H1 (cell line): Measurements from ENCODE around the gene POPDC2. TPM values are rescaled to one million over a fixed set of nuclear protein-coding genes. Genes with fewer than 3 reads are reported as not detected.

Source experiments
- CTCF ChIA-PET: fragments of 300-600 bp; sonication (Branson Sonifier 250); formaldehyde crosslinking; loops from one replicate; lab custom pipeline; 2021; ENCODE audit not compliant: partially characterized antibody; lab: Charles Lee
- POLR2A ChIA-PET: fragments of 300-600 bp; sonication (Branson Sonifier 250); formaldehyde crosslinking; loops from one replicate; lab custom pipeline; 2021; ENCODE audit warnings: inconsistent platforms; ENCODE audit not compliant: partially characterized antibody; lab: Charles Lee
- DNase-seq, 2 experiments: peaks; one replicate each; pipeline versions ENCODE4 v3.0.0 to v3.0.0-alpha.2; 2010 to 2022; ENCODE audit warnings: low spot score in 2 of 2, low read depth in 1 of 2, mixed read lengths in 1 of 2
- FAIRE-seq: peaks from 2 replicates; lab custom pipeline; 2011; peaks lifted over from hg19 to GRCh38; lab: Jason Lieb, UNC
- H2AFZ ChIP-seq: 2 replicates; pipeline ENCODE4 v1.8.1; 2012; ENCODE audit warnings: low read length, inconsistent platforms
- H2AK5ac ChIP-seq: 2 replicates; pipeline ENCODE4 v1.6.1; 2013; ENCODE audit warnings: low read depth, low read length
- H2BK120ac ChIP-seq: replicated peaks from 2 replicates; pipeline ENCODE3; 2013; ENCODE audit warnings: low read depth, low read length, inconsistent platforms
- H2BK12ac ChIP-seq: 2 replicates; pipeline ENCODE4 v1.6.1; 2013; ENCODE audit warnings: low read depth, low read length
- H2BK15ac ChIP-seq: 2 replicates; pipeline ENCODE4 v1.6.1; 2013; ENCODE audit warnings: low read length
- H2BK20ac ChIP-seq: 2 replicates; pipeline ENCODE4 v1.6.1; 2013; ENCODE audit warnings: low read length
- H2BK5ac ChIP-seq: 2 replicates; pipeline ENCODE4 v1.6.1; 2013; ENCODE audit warnings: low read depth, low read length
- H3K14ac ChIP-seq: 2 replicates; pipeline ENCODE4 v1.6.1; 2013; ENCODE audit warnings: inconsistent platforms; ENCODE audit not compliant: insufficient read length
- H3K18ac ChIP-seq: 2 replicates; pipeline ENCODE4 v1.6.1; 2013; ENCODE audit warnings: low read length; ENCODE audit errors: extremely low read depth
- H3K23ac ChIP-seq: 2 replicates; pipeline ENCODE4 v1.6.1; 2013; ENCODE audit warnings: inconsistent platforms; ENCODE audit not compliant: insufficient read length
- H3K23me2 ChIP-seq: 2 replicates; pipeline ENCODE4 v1.6.1; 2013; ENCODE audit warnings: low read depth, low read length
- H3K27ac ChIP-seq: 2 replicates; pipeline ENCODE4 v1.6.1; 2011; ENCODE audit warnings: low read depth, low read length, inconsistent platforms
- H3K27me3 ChIP-seq, 4 experiments: replicated peaks in 1 of 4; 1 replicate in 1 of 4; 2 replicates in 3 of 4; pipeline versions ENCODE4 v1.6.1 to v1.8.1; 2011 to 2013; ENCODE audit warnings: low read length in 3 of 4, mild to moderate bottlenecking in 3 of 4, inconsistent platforms in 2 of 4, mixed read lengths in 2 of 4, moderate library complexity in 1 of 4; ENCODE audit not compliant: control insufficient read depth in 3 of 4, insufficient read depth in 3 of 4; ENCODE audit errors: extremely low read depth in 1 of 4
- H3K36me3 ChIP-seq, 4 experiments: 2 replicates each; pipeline versions ENCODE4 v1.6.1 to v1.8.1; 2011 to 2013; ENCODE audit warnings: mild to moderate bottlenecking in 4 of 4, low read length in 3 of 4, moderate library complexity in 2 of 4, control low read depth in 1 of 4, inconsistent platforms in 1 of 4; ENCODE audit not compliant: insufficient read depth in 4 of 4, control insufficient read depth in 2 of 4
- H3K4ac ChIP-seq: replicated peaks from 2 replicates; pipeline ENCODE3; 2013; ENCODE audit warnings: low read length, low read depth, mixed read lengths, inconsistent platforms; ENCODE audit not compliant: insufficient read length
- H3K4me1 ChIP-seq, 4 experiments: replicated peaks in 1 of 4; 1 replicate in 1 of 4; 2 replicates in 3 of 4; pipeline versions ENCODE4 v1.6.1 to v1.8.1; 2011 to 2013; ENCODE audit warnings: low read length in 3 of 4, inconsistent platforms in 2 of 4, mixed read lengths in 1 of 4; ENCODE audit not compliant: insufficient read depth in 4 of 4, control insufficient read depth in 3 of 4
- H3K4me2 ChIP-seq, 2 experiments: 2 replicates each; pipeline versions ENCODE4 v1.6.1 to v1.8.1; 2011 to 2013; ENCODE audit warnings: low read depth in 2 of 2, low read length in 2 of 2, control low read depth in 1 of 2, inconsistent platforms in 1 of 2, mild to moderate bottlenecking in 1 of 2; ENCODE audit not compliant: insufficient read depth in 1 of 2
- H3K4me3 ChIP-seq, 4 experiments: fragments of 200-600, 300-600 bp in 1 of 4; sonication (generic), shearing (Covaris generic), sonication (Bioruptor Twin) in 1 of 4; 2 replicates each; pipeline versions ENCODE4 v1.5.1 to v1.8.1; 2011 to 2016; ENCODE audit warnings: low read length in 4 of 4, low read depth in 3 of 4, control low read depth in 2 of 4, inconsistent platforms in 2 of 4, mild to moderate bottlenecking in 2 of 4, mixed read lengths in 1 of 4, moderate library complexity in 1 of 4; ENCODE audit not compliant: insufficient read depth in 2 of 4; ENCODE audit errors: extremely low read depth in 1 of 4
- H3K56ac ChIP-seq: replicated peaks from 2 replicates; pipeline ENCODE3; 2013; ENCODE audit warnings: low read depth, mild to moderate bottlenecking, mixed read lengths, low read length, inconsistent platforms; ENCODE audit not compliant: insufficient read length
- H3K79me1 ChIP-seq: 2 replicates; pipeline ENCODE4 v1.6.1; 2013; ENCODE audit warnings: low read depth, low read length, control low read depth
- H3K79me2 ChIP-seq, 2 experiments: 2 replicates each; pipeline versions ENCODE4 v1.6.1 to v1.8.1; 2012 to 2013; ENCODE audit warnings: low read length in 2 of 2, mild to moderate bottlenecking in 2 of 2, inconsistent platforms in 1 of 2; ENCODE audit not compliant: insufficient read depth in 2 of 2, control insufficient read depth in 1 of 2
- H3K9ac ChIP-seq, 4 experiments: replicated peaks in 1 of 4; 1 replicate in 1 of 4; 2 replicates in 3 of 4; pipeline versions ENCODE4 v1.6.1 to v1.8.1; 2011 to 2013; ENCODE audit warnings: low read depth in 3 of 4, low read length in 3 of 4, control low read depth in 2 of 4, mild to moderate bottlenecking in 2 of 4, moderate library complexity in 2 of 4, inconsistent platforms in 1 of 4; ENCODE audit errors: extremely low read depth in 1 of 4
- H3K9me3 ChIP-seq, 2 experiments: 2 replicates each; pipeline versions ENCODE4 v1.6.1 to v1.8.1; 2012 to 2013; ENCODE audit warnings: mild to moderate bottlenecking in 2 of 2, moderate library complexity in 2 of 2, control low read depth in 1 of 2, inconsistent platforms in 1 of 2, low read depth in 1 of 2, low read length in 1 of 2, mixed read lengths in 1 of 2; ENCODE audit not compliant: insufficient read depth in 2 of 2
- H4K20me1 ChIP-seq, 2 experiments: replicated peaks in 1 of 2; 2 replicates each; pipeline versions ENCODE3 to v1.8.1; 2011 to 2013; ENCODE audit warnings: inconsistent platforms in 2 of 2, low read length in 2 of 2, mild to moderate bottlenecking in 1 of 2; ENCODE audit not compliant: insufficient read depth in 2 of 2, control insufficient read depth in 1 of 2
- H4K5ac ChIP-seq: 2 replicates; pipeline ENCODE4 v1.6.1; 2013; ENCODE audit warnings: low read length, low read depth, mixed read lengths, inconsistent platforms; ENCODE audit not compliant: insufficient read length
- H4K8ac ChIP-seq: 2 replicates; pipeline ENCODE4 v1.8.0; 2013; ENCODE audit warnings: mild to moderate bottlenecking, moderate library complexity, low read length, inconsistent platforms; ENCODE audit not compliant: insufficient read depth; ENCODE audit errors: extremely low read depth
- H4K91ac ChIP-seq: replicated peaks from 2 replicates; pipeline ENCODE3; 2013; ENCODE audit warnings: low read length, mixed read lengths, inconsistent platforms; ENCODE audit not compliant: insufficient read length
- BCL11A ChIP-seq, 2 experiments: IDR thresholded peaks; one replicate each; pipeline ENCODE4 v1.6.1; 2011; ENCODE audit warnings: low read depth in 2 of 2, low read length in 2 of 2, mild to moderate bottlenecking in 2 of 2
- CBX8 ChIP-seq: fragments of 300-800, 300-1000 bp; sonication (generic); IDR thresholded peaks from 2 replicates; pipeline ENCODE4 v1.7.1; 2016; ENCODE audit warnings: low read depth, low read length, borderline replicate concordance
- WGBS, 2 experiments: shearing (Covaris generic) in 1 of 2; methylation state at CpG; one replicate each; pipeline versions ENCODE4 v1.1.6 to v1.1.7; 2013 to 2015; ENCODE audit warnings: low lambda C conversion rate in 2 of 2, mixed read lengths in 2 of 2, inconsistent platforms in 1 of 2, low coverage in 1 of 2, missing lambda C conversion rate in 1 of 2; ENCODE audit not compliant: insufficient replicate concordance in 2 of 2, insufficient coverage in 1 of 2, insufficient read length in 1 of 2; ENCODE audit errors: extremely low coverage in 1 of 2, missing lambda C conversion rate in 1 of 2; 5-methylcytosine and 5-hydroxymethylcytosine counted together
- polyA plus RNA-seq, 7 experiments: library from polyadenylated mRNA; depleted of rRNA in 3 of 7; stranded (reverse) in 5 of 7; unstranded in 2 of 7; fragments of >200 nt in 5 of 7; fragments of 200-250 nt in 2 of 7; gene quantifications; 1 replicate in 5 of 7; 2 replicates in 1 of 7; 4 replicates in 1 of 7; pipeline versions ENCODE4 v1.2.1 to v1.2.3, GENCODE V29; 2011 to 2013; ENCODE audit warnings: missing spikeins in 2 of 7, mixed read lengths in 2 of 7
- total RNA-seq: library from RNA; stranded (reverse); fragmentation: NEBNext Ultra II Directional; extraction: Animal tissue kit (Norgen Biotek cat#: 25700); gene quantifications from 2 replicates; pipeline ENCODE4 v1.2.1, GENCODE V29; 2021

POPDC2 gene
- total and polyA plus RNA-seq, 2 of the 8 experiments (the other 6 are each of a cell fraction or from before 2014, with no cell fraction given) = 0.65 to 1.1 TPM

DNA sequence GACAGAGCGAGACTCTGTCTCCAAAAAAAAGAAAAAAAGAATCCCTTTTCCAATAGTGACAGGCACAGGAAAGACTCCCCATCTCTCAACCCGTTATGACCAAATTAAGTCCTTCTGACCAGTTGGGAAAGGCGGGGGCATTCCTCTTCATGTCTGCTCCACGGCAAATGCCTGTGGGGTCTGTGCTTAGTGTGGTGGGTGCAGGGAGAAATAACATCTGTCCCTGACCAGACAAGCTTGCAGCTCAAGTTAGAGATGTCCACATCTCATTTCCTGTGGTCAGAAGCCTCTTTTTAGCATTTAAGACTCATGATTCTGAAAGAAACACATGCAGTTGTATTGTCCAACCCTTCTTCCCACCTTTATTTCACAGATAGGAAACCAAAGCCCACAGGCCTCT is 46.5 kb downstream of the POPDC2 start:
- Histone ChIP-seq H3K4me1 (no peaks in the 10 kb centered on the region; a peak in 1 of 7 replicates), H3K23me2 (no peaks in the 10 kb centered on the region), H3K79me2 (no peaks in the 10 kb centered on the region), H3K4ac (no peak overlapping the region), H4K20me1 (no peaks in the 10 kb centered on the region), H2AK5ac (no peak overlapping the region), H2AFZ (no peak overlapping the region; the same call in 1 of the 2 replicates), H2BK20ac (no peak overlapping the region), H2BK15ac (no peak overlapping the region), H3K27ac (no peak overlapping the region), H2BK5ac (no peak overlapping the region), H3K79me1 (no peaks in the 10 kb centered on the region), H3K18ac (no peak overlapping the region), H4K5ac (no peak overlapping the region), H3K4me3 (no peak overlapping the region), H3K9me3 (no peaks in the 10 kb centered on the region), H3K27me3 (no peaks in the 10 kb centered on the region), H4K91ac (no peak overlapping the region), H3K14ac (no peak overlapping the region), H4K8ac (no peak overlapping the region), H3K4me2 (no peak overlapping the region), H2BK120ac (no peak overlapping the region), H3K9ac (no peak overlapping the region), H2BK12ac (no peak overlapping the region), H3K56ac (no peak overlapping the region), H3K23ac (no peak overlapping the region), H3K36me3 (no peaks in the 10 kb centered on the region)
- FAIRE-seq (no peak), DNase-seq (no peak)
- CTCF ChIA-PET = interaction anchor here (0.6 to 4.3 kb wide), 5 partner anchors 13 to 132 kb away, joined by 3 to 32 read pairs (median 3); no protein-coding TSS in a partner anchor
- POLR2A ChIA-PET = no interaction called here
- WGBS, 2 experiments = 96% methylated on average over 4 of the region's 4 CpGs; no CpG with 5 or more reads in 1 of the 2 experiments
- TF ChIP-seq CBX8 = no peak
- no peak for TF ChIP-seq BCL11A (IDR thresholded peaks at IDR 0.05; ENCODE audit: low read depth in 2 of 2, low read length in 2 of 2)
